ENCODE data around the gene DIPK1B. TPM values are rescaled to one million over a fixed set of nuclear protein-coding genes. Genes with fewer than 3 reads are reported as not detected.

The DIPK1B gene
- total RNA-seq, 1 experiment from 2014 or later: 13.3 TPM

- Histone ChIP-seq H3K9me3 (no peaks in the 10 kb centered on the region), H3K27me3 (no peaks in the 10 kb centered on the region), H3K4me3 (no peak overlapping the region), H3K36me3 (peaks cover 33% of the 10 kb centered on the region)
- DNase-seq: no peak
Observed at GRCh38 chr9:136720251-136720897, 8.0 kb downstream of the DIPK1B start.

- H3K27me3 ChIP-seq: no peaks in the 10 kb centered on the region
- H3K36me3 ChIP-seq: peaks cover 38% of the 10 kb centered on the region
- no peak overlapping the region for H3K4me3 ChIP-seq
- H3K9me3 ChIP-seq: no peaks in the 10 kb centered on the region
- no peak for DNase-seq
Observed at GRCh38 chr9:136720898-136721338, 8.5 kb downstream of the DIPK1B start.

- Histone ChIP-seq H3K36me3 (peaks cover 44% of the 10 kb centered on the region), H3K27me3 (no peaks in the 10 kb centered on the region), H3K4me3 (no peak overlapping the region), H3K9me3 (no peaks in the 10 kb centered on the region)
- DNase-seq: peak; percentile 78
Observed at GRCh38 chr9:136721339-136722092, 9.1 kb downstream of the DIPK1B start.

GRCh38 chr9:136722093-136722968 lies 10.0 kb downstream of the DIPK1B start:
- H3K27me3 ChIP-seq: no peaks in the 10 kb centered on the region
- H3K36me3 ChIP-seq: peaks cover 52% of the 10 kb centered on the region
- DNase-seq: peak; percentile 54
- no peaks in the 10 kb centered on the region for H3K9me3 ChIP-seq
- no peak overlapping the region for H3K4me3 ChIP-seq

- Histone ChIP-seq H3K36me3 (peaks cover 56% of the 10 kb centered on the region), H3K27me3 (no peaks in the 10 kb centered on the region), H3K9me3 (no peaks in the 10 kb centered on the region), H3K4me3 (no peak overlapping the region)
- peak; percentile 47 for DNase-seq
Observed at GRCh38 chr9:136722969-136723356, 10.6 kb downstream of the DIPK1B start.

- Histone ChIP-seq H3K36me3 (peaks cover 56% of the 10 kb centered on the region), H3K4me3 (no peak overlapping the region), H3K9me3 (no peaks in the 10 kb centered on the region), H3K27me3 (no peaks in the 10 kb centered on the region)
- DNase-seq: no peak
Observed at GRCh38 chr9:136723362-136723976, 11.1 kb downstream of the DIPK1B start.

GRCh38 chr9:136723989-136724388 lies 11.6 kb downstream of the DIPK1B start:
- H3K27me3 ChIP-seq: no peaks in the 10 kb centered on the region
- no peak overlapping the region for H3K4me3 ChIP-seq
- H3K36me3 ChIP-seq: peaks cover 56% of the 10 kb centered on the region
- H3K9me3 ChIP-seq: no peaks in the 10 kb centered on the region
- DNase-seq: no peak

- no peak for DNase-seq
- no peaks in the 10 kb centered on the region for H3K27me3 ChIP-seq
- H3K4me3 ChIP-seq: no peak overlapping the region
- no peaks in the 10 kb centered on the region for H3K9me3 ChIP-seq
- peaks cover 56% of the 10 kb centered on the region for H3K36me3 ChIP-seq
Observed at GRCh38 chr9:136724772-136725171, 12.4 kb downstream of the DIPK1B start.

GRCh38 chr9:136725612-136726011 lies 13.2 kb downstream of the DIPK1B start:
- peak overlapping the region; percentile 98 for H3K4me3 ChIP-seq
- H3K9me3 ChIP-seq: no peaks in the 10 kb centered on the region
- no peak for DNase-seq
- H3K36me3 ChIP-seq: peaks cover 58% of the 10 kb centered on the region
- H3K27me3 ChIP-seq: no peaks in the 10 kb centered on the region

- Histone ChIP-seq H3K27me3 (no peaks in the 10 kb centered on the region), H3K4me3 (peak overlapping the region; percentile 98), H3K36me3 (peaks cover 58% of the 10 kb centered on the region), H3K9me3 (no peaks in the 10 kb centered on the region)
- DNase-seq: no peak
Observed at GRCh38 chr9:136726118-136726517, 13.7 kb downstream of the DIPK1B start.

- no peaks in the 10 kb centered on the region for H3K9me3 ChIP-seq
- no peaks in the 10 kb centered on the region for H3K27me3 ChIP-seq
- no peak for DNase-seq
- H3K36me3 ChIP-seq: peaks cover 58% of the 10 kb centered on the region
- H3K4me3 ChIP-seq: peak overlapping the region; percentile 98
Observed at GRCh38 chr9:136726631-136727191, 14.3 kb downstream of the DIPK1B start.

- H3K36me3 ChIP-seq: peaks cover 48% of the 10 kb centered on the region
- no peaks in the 10 kb centered on the region for H3K27me3 ChIP-seq
- no peaks in the 10 kb centered on the region for H3K9me3 ChIP-seq
- H3K4me3 ChIP-seq: peak overlapping the region; percentile 98
- peak; percentile 88 for DNase-seq
Observed at GRCh38 chr9:136728080-136728547, 15.7 kb downstream of the DIPK1B start.

GRCh38 chr9:136728548-136729123 lies 16.3 kb downstream of the DIPK1B start:
- H3K4me3 ChIP-seq: peak overlapping the region; percentile 98
- DNase-seq: peak; percentile 38
- H3K36me3 ChIP-seq: peaks cover 42% of the 10 kb centered on the region
- no peaks in the 10 kb centered on the region for H3K9me3 ChIP-seq
- H3K27me3 ChIP-seq: no peaks in the 10 kb centered on the region

- H3K9me3 ChIP-seq: no peaks in the 10 kb centered on the region
- DNase-seq: peak; percentile 68
Observed at GRCh38 chr9:136729144-136729543, 16.8 kb downstream of the DIPK1B start.

GRCh38 chr9:136729926-136730325 lies 17.6 kb downstream of the DIPK1B start:
- Histone ChIP-seq H3K9me3 (no peaks in the 10 kb centered on the region), H3K36me3 (peaks cover 30% of the 10 kb centered on the region), H3K4me3 (no peak overlapping the region; the same call in 1 of the 2 replicates), H3K27me3 (no peaks in the 10 kb centered on the region)
- DNase-seq: no peak

More at GRCh38 chr9:136729144-136729543, 16.8 kb downstream of the DIPK1B start:
- no peaks in the 10 kb centered on the region for H3K27me3 ChIP-seq
- H3K4me3 ChIP-seq: peak overlapping the region; percentile 98
- peaks cover 37% of the 10 kb centered on the region for H3K36me3 ChIP-seq
